Panc1 (cell line): Measurements from ENCODE around the gene SLC35A3. TPM values are rescaled to one million over a fixed set of nuclear protein-coding genes. Genes with fewer than 3 reads are reported as not detected.

Experiments used
- ATAC-seq: fragments of 200-7000 bp; cut with Tn5 transposase; 2 replicates; pipeline ENCODE4 v1.9.1; 2020; ENCODE audit warnings: mild to moderate bottlenecking, moderate library complexity
- BruUV-seq: library from RNA; stranded (reverse); fragments of 400-500 nt; replicated peaks from 2 replicates; lab custom pipeline; 2021; lab: Mats Ljungman, UMichigan
- CTCF ChIA-PET: fragments of 300-600 bp; sonication (Branson Sonifier 250); formaldehyde crosslinking; loops from one replicate; lab custom pipeline; 2022; ENCODE audit warnings: antibody characterized with exemption; lab: Charles Lee
- POLR2A ChIA-PET: fragments of 300-600 bp; sonication (Branson Sonifier 250); formaldehyde crosslinking; loops from one replicate; lab custom pipeline; 2022; ENCODE audit warnings: antibody characterized with exemption; lab: Charles Lee
- DNase-seq: peaks from one replicate; pipeline ENCODE4 v3.0.0-alpha.2; 2010; ENCODE audit warnings: low read depth, low spot score
- H3K27ac ChIP-seq: 2 replicates; pipeline ENCODE4 v1.5.1; 2011; ENCODE audit warnings: mild to moderate bottlenecking, low read length, inconsistent platforms
- H3K27me3 ChIP-seq: fragments of 200-500 bp; sonication (Bioruptor generic); 2 replicates; pipeline ENCODE4 v1.6.0; 2014; ENCODE audit warnings: low read length, inconsistent platforms; ENCODE audit not compliant: control insufficient read depth, insufficient read depth
- H3K36me3 ChIP-seq: fragments of 200-500 bp; sonication (Bioruptor generic); 2 replicates; pipeline ENCODE4 v1.5.1; 2014; ENCODE audit warnings: inconsistent platforms, mild to moderate bottlenecking, low read length, moderate library complexity; ENCODE audit not compliant: control insufficient read depth, insufficient read depth
- H3K4me1 ChIP-seq: 2 replicates; pipeline ENCODE4 v1.5.1; 2011; ENCODE audit warnings: inconsistent platforms, mild to moderate bottlenecking, low read length, moderate library complexity; ENCODE audit not compliant: control insufficient read depth, insufficient read depth
- H3K4me3 ChIP-seq, 2 experiments: 2 replicates each; pipeline ENCODE4 v1.5.1; 2011 to 2012; ENCODE audit warnings: low read depth in 2 of 2, low read length in 2 of 2, mild to moderate bottlenecking in 2 of 2, inconsistent platforms in 1 of 2, moderate library complexity in 1 of 2
- H3K9me3 ChIP-seq: fragments of 200-500 bp; sonication (Bioruptor generic); 2 replicates; pipeline ENCODE4 v1.5.1; 2014; ENCODE audit warnings: low read depth, mild to moderate bottlenecking, inconsistent platforms, low read length, moderate library complexity; ENCODE audit not compliant: control insufficient read depth, insufficient read depth
- POLR2AphosphoS5 ChIP-seq: IDR thresholded peaks from 2 replicates; pipeline ENCODE4 v1.6.1; 2012; ENCODE audit warnings: mild to moderate bottlenecking, low read depth, low read length, moderate library complexity
- SIN3A ChIP-seq: IDR thresholded peaks from 2 replicates; pipeline ENCODE4 v1.6.1; 2012; ENCODE audit warnings: low read depth, mild to moderate bottlenecking, low read length, moderate library complexity, borderline replicate concordance; ENCODE audit not compliant: insufficient read depth
- TCF7L2 ChIP-seq: IDR thresholded peaks from 2 replicates; pipeline ENCODE4 v1.6.1; 2011; ENCODE audit warnings: mild to moderate bottlenecking, low read depth, low read length, inconsistent platforms
- in situ Hi-C: cut with HindIII; loops from 2 replicates; pipeline ENCODE4 v1.10.0; 2016; ENCODE audit warnings: low sequenced_read_pairs, low pct_unique_long_range_greater_than_20kb
- intact Hi-C: fragments of 100-400 bp; cut with micrococcal nuclease; formaldehyde crosslinking; loops from one replicate; pipeline ENCODE4 v1.10.0; 2022; ENCODE audit not compliant: unreplicated experiment
- total RNA-seq: library from RNA; stranded (reverse); gene quantifications from one replicate; pipeline ENCODE4 v1.2.1, GENCODE V29; 2021; ENCODE audit not compliant: unreplicated experiment
- TF ChIP-seq, protein P1 (sequence below): fragments of 450-650 bp; IDR thresholded peaks from 2 replicates; pipeline ENCODE4 v1.5.1; 2017; ENCODE audit warnings: mild to moderate bottlenecking
- TF ChIP-seq, protein P2 (sequence below), 2 experiments: IDR thresholded peaks; 2 replicates each; pipeline ENCODE4 v1.6.1; 2011 to 2012; ENCODE audit warnings: low read depth in 2 of 2, control low read depth in 1 of 2, low read length in 1 of 2, mild to moderate bottlenecking in 1 of 2, moderate library complexity in 1 of 2; ENCODE audit not compliant: insufficient read depth in 1 of 2

SLC35A3 gene
- total RNA-seq, 1 experiment from 2014 or later, result 15.9 TPM

DNA sequence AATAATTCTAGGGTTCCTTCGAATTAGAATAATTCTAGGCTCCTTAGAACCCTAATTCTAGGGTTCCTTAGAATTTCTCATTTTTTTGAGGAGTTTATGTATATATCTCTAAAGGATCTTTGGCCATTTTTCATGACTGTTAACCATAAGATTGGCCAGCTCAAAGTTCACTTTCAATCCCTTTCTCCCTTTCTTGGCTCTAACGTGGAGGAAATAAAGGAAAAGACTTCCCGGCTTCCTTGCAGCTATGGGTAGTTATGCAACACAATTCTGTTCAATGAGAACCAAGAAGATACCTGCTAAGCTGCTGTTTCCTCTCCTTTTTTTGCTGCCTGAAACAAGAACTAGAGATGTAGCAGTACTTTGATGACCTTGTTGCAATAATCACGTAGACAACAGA is 27.2 kb downstream of the SLC35A3 start:
- intact Hi-C loops (no loop called here), in situ Hi-C loops (no loop called here)
- Histone ChIP-seq H3K27me3 (no peaks in the 10 kb centered on the region), H3K9me3 (no peaks in the 10 kb centered on the region), H3K27ac (no peak overlapping the region), H3K36me3 (no peaks in the 10 kb centered on the region; the same call in 1 of the 2 replicates), H3K4me3 (no peak overlapping the region), H3K4me1 (no peaks in the 10 kb centered on the region)
- ChIA-PET CTCF (no interaction called here), POLR2A (no interaction called here)
- TF ChIP-seq POLR2AphosphoS5, result no peak
- no peak for TF ChIP-seq TCF7L2
- TF ChIP-seq, protein P1, sequence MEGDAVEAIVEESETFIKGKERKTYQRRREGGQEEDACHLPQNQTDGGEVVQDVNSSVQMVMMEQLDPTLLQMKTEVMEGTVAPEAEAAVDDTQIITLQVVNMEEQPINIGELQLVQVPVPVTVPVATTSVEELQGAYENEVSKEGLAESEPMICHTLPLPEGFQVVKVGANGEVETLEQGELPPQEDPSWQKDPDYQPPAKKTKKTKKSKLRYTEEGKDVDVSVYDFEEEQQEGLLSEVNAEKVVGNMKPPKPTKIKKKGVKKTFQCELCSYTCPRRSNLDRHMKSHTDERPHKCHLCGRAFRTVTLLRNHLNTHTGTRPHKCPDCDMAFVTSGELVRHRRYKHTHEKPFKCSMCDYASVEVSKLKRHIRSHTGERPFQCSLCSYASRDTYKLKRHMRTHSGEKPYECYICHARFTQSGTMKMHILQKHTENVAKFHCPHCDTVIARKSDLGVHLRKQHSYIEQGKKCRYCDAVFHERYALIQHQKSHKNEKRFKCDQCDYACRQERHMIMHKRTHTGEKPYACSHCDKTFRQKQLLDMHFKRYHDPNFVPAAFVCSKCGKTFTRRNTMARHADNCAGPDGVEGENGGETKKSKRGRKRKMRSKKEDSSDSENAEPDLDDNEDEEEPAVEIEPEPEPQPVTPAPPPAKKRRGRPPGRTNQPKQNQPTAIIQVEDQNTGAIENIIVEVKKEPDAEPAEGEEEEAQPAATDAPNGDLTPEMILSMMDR, result no peak
- no peak for TF ChIP-seq SIN3A
- TF ChIP-seq, protein P2, sequence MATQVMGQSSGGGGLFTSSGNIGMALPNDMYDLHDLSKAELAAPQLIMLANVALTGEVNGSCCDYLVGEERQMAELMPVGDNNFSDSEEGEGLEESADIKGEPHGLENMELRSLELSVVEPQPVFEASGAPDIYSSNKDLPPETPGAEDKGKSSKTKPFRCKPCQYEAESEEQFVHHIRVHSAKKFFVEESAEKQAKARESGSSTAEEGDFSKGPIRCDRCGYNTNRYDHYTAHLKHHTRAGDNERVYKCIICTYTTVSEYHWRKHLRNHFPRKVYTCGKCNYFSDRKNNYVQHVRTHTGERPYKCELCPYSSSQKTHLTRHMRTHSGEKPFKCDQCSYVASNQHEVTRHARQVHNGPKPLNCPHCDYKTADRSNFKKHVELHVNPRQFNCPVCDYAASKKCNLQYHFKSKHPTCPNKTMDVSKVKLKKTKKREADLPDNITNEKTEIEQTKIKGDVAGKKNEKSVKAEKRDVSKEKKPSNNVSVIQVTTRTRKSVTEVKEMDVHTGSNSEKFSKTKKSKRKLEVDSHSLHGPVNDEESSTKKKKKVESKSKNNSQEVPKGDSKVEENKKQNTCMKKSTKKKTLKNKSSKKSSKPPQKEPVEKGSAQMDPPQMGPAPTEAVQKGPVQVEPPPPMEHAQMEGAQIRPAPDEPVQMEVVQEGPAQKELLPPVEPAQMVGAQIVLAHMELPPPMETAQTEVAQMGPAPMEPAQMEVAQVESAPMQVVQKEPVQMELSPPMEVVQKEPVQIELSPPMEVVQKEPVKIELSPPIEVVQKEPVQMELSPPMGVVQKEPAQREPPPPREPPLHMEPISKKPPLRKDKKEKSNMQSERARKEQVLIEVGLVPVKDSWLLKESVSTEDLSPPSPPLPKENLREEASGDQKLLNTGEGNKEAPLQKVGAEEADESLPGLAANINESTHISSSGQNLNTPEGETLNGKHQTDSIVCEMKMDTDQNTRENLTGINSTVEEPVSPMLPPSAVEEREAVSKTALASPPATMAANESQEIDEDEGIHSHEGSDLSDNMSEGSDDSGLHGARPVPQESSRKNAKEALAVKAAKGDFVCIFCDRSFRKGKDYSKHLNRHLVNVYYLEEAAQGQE (IDR thresholded peaks at IDR 0.05; ENCODE audit: insufficient read depth in 1 of 2, low read depth in 2 of 2, low read length in 1 of 2), result no peak
- no peak for DNase-seq
- ATAC-seq, result no peak
- no TSS peak for BruUV-seq

DNA sequence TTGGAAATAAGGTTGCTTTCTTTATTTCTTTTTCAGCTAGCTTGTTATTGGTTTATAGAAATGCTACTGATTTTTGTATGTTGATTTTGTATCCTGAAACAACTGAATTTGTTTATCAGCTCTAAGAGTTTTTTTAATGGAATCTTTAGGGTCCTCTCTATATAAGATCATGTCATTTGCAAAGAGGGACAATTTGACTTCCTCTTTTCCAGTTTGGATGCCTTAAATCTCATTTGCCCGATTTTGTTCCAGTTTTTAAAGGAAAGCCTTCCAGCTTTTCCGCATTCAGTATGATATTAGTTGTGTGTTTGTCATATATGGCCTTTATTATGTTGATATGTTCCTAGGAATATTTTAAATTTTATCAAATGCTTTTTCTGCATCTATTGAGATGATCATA is 31.7 kb downstream of the SLC35A3 start:
- Histone ChIP-seq H3K36me3 (no peaks in the 10 kb centered on the region), H3K27me3 (no peaks in the 10 kb centered on the region), H3K9me3 (no peaks in the 10 kb centered on the region), H3K4me3 (no peak overlapping the region), H3K4me1 (no peaks in the 10 kb centered on the region), H3K27ac (no peak overlapping the region)
- no peak for TF ChIP-seq SIN3A
- no peak for TF ChIP-seq TCF7L2
- TF ChIP-seq POLR2AphosphoS5, result no peak
- TF ChIP-seq, protein P1, result no peak
- TF ChIP-seq, protein P2 (IDR thresholded peaks at IDR 0.05; ENCODE audit: insufficient read depth in 1 of 2, low read depth in 2 of 2, low read length in 1 of 2), result no peak
- in situ Hi-C loops (no loop called here), intact Hi-C loops (no loop called here)
- ChIA-PET POLR2A (no interaction called here), CTCF (no interaction called here)
- DNase-seq (no peak), ATAC-seq (no peak)
- no TSS peak for BruUV-seq
